ENCODE results near the gene CCDC186. TPM values are rescaled to one million over a fixed set of nuclear protein-coding genes. Genes with fewer than 3 reads are reported as not detected.
A peak's percentile ranks its signal among the peaks of the same experiment; 100 is the strongest.

CCDC186 gene
- 14.4 TPM for total RNA-seq (2021; ENCODE audit: unreplicated experiment)
- 5.0 TPM for polyA plus RNA-seq (2012; ENCODE audit: insufficient read length)
- Bru-seq, nascent RNA: percentile 77 among the genes with signal in this experiment
- BruChase-seq, experiment 1, labeled RNA remaining after a 2-hour chase: percentile 80 among the genes with signal in this experiment
- percentile 71 among the genes with signal in this experiment for BruChase-seq, experiment 2, labeled RNA remaining after a 6-hour chase
- long read RNA-seq, full-length matches to known transcripts: 5 of 22 reads
- long read RNA-seq, partial matches to known transcripts: 12 of 22 reads
- long read RNA-seq, other reads (novel, unspliced or antisense): 5 of 22 reads

DNA sequence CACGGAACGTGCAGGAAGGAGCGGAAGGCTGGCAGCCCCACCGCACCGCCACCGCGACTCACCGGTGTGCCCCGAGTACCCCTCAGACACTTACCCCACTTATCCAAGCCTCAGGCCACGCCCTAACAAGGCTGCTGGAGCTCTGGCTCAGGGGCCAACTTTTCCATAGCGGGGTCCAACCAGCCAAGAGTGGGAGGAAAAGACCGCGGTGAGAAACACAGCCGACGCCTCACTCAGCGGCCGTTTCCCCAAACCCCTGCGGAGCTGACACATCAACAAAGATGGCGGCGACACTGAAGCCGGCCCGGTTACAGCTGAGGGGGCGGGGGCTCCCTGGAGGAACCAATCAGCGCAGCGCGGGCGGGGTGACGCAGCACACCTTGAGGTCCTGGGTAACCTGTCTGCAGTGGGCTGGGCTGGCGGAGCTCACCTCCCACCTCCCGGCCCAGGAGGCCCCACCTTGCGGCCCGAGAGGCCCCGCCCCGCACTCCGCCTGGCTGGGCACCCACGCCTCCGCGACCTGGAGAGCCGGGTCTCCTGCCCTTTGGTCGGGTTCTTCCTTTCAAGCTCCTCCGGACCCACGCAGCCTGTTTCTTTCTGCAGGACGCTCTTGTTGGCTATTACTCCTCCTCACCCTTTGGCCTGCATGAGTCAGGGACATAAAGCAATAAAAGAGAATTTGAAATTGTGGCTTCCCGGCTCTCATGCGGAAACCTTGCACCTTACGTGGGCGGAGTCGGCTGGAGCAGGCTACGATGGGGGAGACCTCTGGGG lies at the start of gene CCDC186:
TSS of gene CCDC186 (minus strand) at position 283 of the 774 bp plus-strand sequence. CDS start 10,935 bp downstream, outside the sequence.
- H3K36me3 ChIP-seq (ENCODE audit: control insufficient read depth, insufficient read depth, low read length): peaks cover 7% of the 10 kb centered on the region; the same call in 1 of the 2 replicates
- ChIA-PET POLR2A (no interaction called here), CTCF (interaction anchor here (0.5 kb wide), 1 partner anchor 270 kb away, joined by 3 read pairs; no protein-coding TSS in a partner anchor)
- DNase-seq (ENCODE audit: low read depth, low spot score): peak; percentile 78
- ATAC-seq: peak; percentile 100
- peaks cover 16% of the 10 kb centered on the region for H3K4me1 ChIP-seq (ENCODE audit: control insufficient read depth, insufficient read depth, low read length)
- no TSS peak for BruUV-seq (replicated peaks)
- intact Hi-C loops (cut with micrococcal nuclease; ENCODE audit: unreplicated experiment) (loop anchor here (10.0 kb wide), 1 partner anchor 251 kb away; no protein-coding TSS in a partner anchor), in situ Hi-C loops (cut with HindIII; ENCODE audit: low pct_unique_long_range_greater_than_20kb, low sequenced_read_pairs) (no loop called here)
- H3K4me3 ChIP-seq (ENCODE audit: low read depth in 2 of 2, low read length in 2 of 2): peak within 1 kb of the TSS; percentile 91 to 95
- H3K27me3 ChIP-seq (ENCODE audit: control insufficient read depth, insufficient read depth, low read length): no peaks in the 10 kb centered on the region; the same call in 1 of the 2 replicates
- H3K27ac ChIP-seq (ENCODE audit: low read length): peak within 1 kb of the TSS; percentile 87
- TF ChIP-seq POLR2AphosphoS5 (IDR thresholded peaks at IDR 0.05; ENCODE audit: low read depth, low read length) (peak; percentile 79), SIN3A (IDR thresholded peaks at IDR 0.05; ENCODE audit: borderline replicate concordance, insufficient read depth, low read depth, low read length) (peak; percentile 56), REST (IDR thresholded peaks at IDR 0.05; ENCODE audit: insufficient read depth in 1 of 2, low read depth in 2 of 2, low read length in 1 of 2) (peak in 1 of 2 experiments; percentile 30; a peak in 1 of 4 replicates), TCF7L2 (IDR thresholded peaks at IDR 0.05; ENCODE audit: low read depth, low read length) (peak; percentile 64)
- TF ChIP-seq, protein P1, sequence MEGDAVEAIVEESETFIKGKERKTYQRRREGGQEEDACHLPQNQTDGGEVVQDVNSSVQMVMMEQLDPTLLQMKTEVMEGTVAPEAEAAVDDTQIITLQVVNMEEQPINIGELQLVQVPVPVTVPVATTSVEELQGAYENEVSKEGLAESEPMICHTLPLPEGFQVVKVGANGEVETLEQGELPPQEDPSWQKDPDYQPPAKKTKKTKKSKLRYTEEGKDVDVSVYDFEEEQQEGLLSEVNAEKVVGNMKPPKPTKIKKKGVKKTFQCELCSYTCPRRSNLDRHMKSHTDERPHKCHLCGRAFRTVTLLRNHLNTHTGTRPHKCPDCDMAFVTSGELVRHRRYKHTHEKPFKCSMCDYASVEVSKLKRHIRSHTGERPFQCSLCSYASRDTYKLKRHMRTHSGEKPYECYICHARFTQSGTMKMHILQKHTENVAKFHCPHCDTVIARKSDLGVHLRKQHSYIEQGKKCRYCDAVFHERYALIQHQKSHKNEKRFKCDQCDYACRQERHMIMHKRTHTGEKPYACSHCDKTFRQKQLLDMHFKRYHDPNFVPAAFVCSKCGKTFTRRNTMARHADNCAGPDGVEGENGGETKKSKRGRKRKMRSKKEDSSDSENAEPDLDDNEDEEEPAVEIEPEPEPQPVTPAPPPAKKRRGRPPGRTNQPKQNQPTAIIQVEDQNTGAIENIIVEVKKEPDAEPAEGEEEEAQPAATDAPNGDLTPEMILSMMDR (IDR thresholded peaks at IDR 0.05): no peak
- peaks cover 3% of the 10 kb centered on the region; the same call in 1 of the 2 replicates for H3K9me3 ChIP-seq (ENCODE audit: control insufficient read depth, insufficient read depth, low read depth, low read length)

DNA sequence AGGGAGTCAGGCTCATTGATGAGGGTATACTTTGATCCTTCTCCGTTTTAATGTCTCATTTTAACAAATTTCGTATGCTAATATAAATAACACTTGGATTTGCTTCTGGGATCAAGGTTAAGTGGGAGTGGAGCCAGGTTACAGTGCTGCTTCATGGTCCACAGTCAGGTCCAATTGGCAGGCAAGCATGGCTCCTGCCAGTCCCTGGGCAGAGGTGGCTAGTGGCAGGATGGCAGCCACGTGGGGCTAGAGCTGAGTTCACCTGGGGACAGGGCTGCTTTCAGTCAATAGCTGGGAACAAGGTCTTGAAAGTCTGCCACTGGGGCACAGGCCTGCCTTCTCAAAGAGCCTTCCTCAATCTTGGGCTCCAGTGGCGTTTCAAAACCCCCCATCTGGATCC lies 49.1 kb upstream of the CCDC186 start:
- in situ Hi-C loops (cut with HindIII; ENCODE audit: low pct_unique_long_range_greater_than_20kb, low sequenced_read_pairs): no loop called here
- no peak for TF ChIP-seq REST (IDR thresholded peaks at IDR 0.05; ENCODE audit: insufficient read depth in 1 of 2, low read depth in 2 of 2, low read length in 1 of 2)
- DNase-seq (ENCODE audit: low read depth, low spot score) (no peak), ATAC-seq (peak; percentile 34; the same call in 1 of the 2 replicates)
- intact Hi-C loops (cut with micrococcal nuclease; ENCODE audit: unreplicated experiment): no loop called here
- Histone ChIP-seq H3K27ac (ENCODE audit: low read length) (no peak overlapping the region), H3K36me3 (ENCODE audit: control insufficient read depth, insufficient read depth, low read length) (no peaks in the 10 kb centered on the region), H3K9me3 (ENCODE audit: control insufficient read depth, insufficient read depth, low read depth, low read length) (no peaks in the 10 kb centered on the region), H3K27me3 (ENCODE audit: control insufficient read depth, insufficient read depth, low read length) (peaks cover 32% of the 10 kb centered on the region), H3K4me3 (ENCODE audit: low read depth in 2 of 2, low read length in 2 of 2) (no peak overlapping the region), H3K4me1 (ENCODE audit: control insufficient read depth, insufficient read depth, low read length) (no peaks in the 10 kb centered on the region)
- POLR2A ChIA-PET: no interaction called here
- CTCF ChIA-PET: no interaction called here
- BruUV-seq (replicated peaks): no TSS peak

Measured in Panc1 (cell line).